Retinal pigment epithelial cell (primary cell): Measurements from ENCODE around the gene LCE3B.

Experiments
- DNase-seq: peaks from one replicate; pipeline ENCODE4 v3.0.0-alpha.2; 2010; ENCODE audit warnings: low read depth
- H3K4me3 ChIP-seq: 2 replicates; pipeline ENCODE4 v1.5.1; 2011; ENCODE audit warnings: mild to moderate bottlenecking, low read length, control low read depth, moderate library complexity
- TF ChIP-seq, protein P1 (sequence below): conservative IDR thresholded peaks from 2 replicates; pipeline ENCODE4 v1.5.1; 2011; ENCODE audit warnings: low read depth, low read length, control low read depth, inconsistent platforms

LCE3B gene

DNA sequence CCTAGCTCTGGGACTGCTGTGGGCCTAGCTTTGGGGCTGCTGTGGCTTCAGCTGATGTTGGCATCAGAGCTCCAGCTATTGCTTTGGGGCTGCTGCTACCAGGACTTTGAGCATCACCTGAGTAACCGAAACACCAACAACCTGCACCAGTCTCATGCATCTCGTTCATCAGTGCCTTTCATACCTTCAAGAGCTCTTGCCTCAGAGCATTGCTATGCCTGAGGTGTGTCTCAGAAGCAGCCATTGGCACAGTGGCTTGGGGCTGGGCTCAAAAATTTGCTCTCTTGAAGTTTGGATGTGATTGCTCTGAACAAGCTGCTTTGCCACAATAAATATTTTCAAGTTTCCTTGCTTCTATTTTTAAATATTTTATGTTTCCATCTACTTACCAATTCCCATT lies 42.8 kb downstream of the LCE3B start:
- TF ChIP-seq, protein P1, sequence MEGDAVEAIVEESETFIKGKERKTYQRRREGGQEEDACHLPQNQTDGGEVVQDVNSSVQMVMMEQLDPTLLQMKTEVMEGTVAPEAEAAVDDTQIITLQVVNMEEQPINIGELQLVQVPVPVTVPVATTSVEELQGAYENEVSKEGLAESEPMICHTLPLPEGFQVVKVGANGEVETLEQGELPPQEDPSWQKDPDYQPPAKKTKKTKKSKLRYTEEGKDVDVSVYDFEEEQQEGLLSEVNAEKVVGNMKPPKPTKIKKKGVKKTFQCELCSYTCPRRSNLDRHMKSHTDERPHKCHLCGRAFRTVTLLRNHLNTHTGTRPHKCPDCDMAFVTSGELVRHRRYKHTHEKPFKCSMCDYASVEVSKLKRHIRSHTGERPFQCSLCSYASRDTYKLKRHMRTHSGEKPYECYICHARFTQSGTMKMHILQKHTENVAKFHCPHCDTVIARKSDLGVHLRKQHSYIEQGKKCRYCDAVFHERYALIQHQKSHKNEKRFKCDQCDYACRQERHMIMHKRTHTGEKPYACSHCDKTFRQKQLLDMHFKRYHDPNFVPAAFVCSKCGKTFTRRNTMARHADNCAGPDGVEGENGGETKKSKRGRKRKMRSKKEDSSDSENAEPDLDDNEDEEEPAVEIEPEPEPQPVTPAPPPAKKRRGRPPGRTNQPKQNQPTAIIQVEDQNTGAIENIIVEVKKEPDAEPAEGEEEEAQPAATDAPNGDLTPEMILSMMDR: no peak
- no peak for DNase-seq
- H3K4me3 ChIP-seq: no peak overlapping the region

DNA sequence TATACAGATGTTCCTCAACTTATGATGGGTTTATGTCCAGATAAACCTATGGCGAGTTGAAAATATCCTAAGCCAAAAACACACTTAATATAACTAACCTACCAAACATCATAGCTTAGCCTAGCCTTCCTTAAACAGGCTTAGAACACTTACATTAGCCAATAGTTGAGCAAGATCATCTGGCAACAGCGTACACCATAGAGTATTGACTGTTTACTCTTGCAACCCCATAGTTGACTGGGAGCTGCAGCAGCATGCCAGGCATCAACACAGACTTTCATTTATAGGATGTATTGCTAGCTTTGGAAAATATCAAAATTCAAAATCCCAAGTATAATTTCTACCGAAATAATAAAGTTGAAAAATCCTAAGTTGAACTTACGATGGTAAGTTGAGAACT lies 44.1 kb downstream of the LCE3B start:
- H3K4me3 ChIP-seq: no peak overlapping the region
- no peak for DNase-seq
- TF ChIP-seq, protein P1: no peak

DNA sequence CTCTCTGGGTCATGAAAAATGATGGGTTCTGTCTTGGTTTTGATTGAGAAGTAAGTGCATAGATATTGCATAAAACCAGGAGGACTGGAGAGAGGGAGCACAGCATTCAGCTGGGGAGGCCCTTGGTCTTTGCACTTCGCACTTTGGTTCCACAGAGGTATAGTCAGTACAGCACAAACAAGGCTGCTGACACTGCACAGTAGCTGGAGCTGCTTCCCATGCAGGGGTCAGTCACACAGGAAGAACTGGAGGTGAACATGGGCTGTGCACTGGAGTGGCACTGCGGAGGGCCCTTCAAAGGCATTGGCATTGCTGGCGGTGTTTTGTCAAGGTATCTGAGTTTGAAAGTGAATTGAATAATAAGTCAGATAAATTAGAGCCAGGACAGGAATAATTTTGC lies 45.0 kb downstream of the LCE3B start:
- TF ChIP-seq, protein P1: no peak
- no peak overlapping the region for H3K4me3 ChIP-seq
- DNase-seq: no peak

DNA sequence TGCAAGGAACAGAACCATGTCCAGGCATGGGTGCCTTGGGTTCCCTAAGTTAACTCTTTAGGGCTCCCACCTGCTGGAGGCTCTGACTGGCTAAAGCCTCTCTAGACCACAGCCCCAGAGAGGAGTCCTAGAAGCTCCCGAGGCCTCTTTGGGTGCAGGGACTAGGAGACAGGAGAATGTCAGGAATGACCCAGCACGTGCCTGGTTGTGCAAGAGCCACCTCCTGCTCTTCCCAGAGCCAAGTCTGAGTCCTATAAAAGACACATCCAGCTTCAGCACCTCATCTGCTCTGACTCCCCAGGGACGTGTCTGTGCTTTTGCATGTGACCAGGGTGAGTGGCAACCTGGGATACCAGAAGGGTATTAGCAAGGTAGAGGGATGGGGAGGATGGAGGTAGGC lies 49.5 kb downstream of the LCE3B start, which contains the start of gene LCE2D:
TSS of gene LCE2D (plus strand) at position 283 of the 400 bp plus-strand sequence. CDS start 726 bp downstream, outside the sequence.
- no peak for DNase-seq
- TF ChIP-seq, protein P1: no peak
- no peak within 1 kb of the TSS for H3K4me3 ChIP-seq
